ENCODE data around the gene CDKN2A. TPM values are rescaled to one million over a fixed set of nuclear protein-coding genes. Genes with fewer than 3 reads are reported as not detected.
A peak's percentile ranks its signal among the peaks of the same experiment; 100 is the strongest.
"Not testable (repeated sequence)": the region's sequence is repeated elsewhere in the genome, so short reads cannot be mapped to it uniquely, and the experiment has no call there.

The CDKN2A gene
- total RNA-seq, 1 experiment from 2014 or later = 321 TPM

GRCh38 chr9:21982861-21983560, 11.2 kb downstream of the CDKN2A start:
- no peak for DNase-seq (ENCODE audit: low read depth)

GRCh38 chr9:21982391-21982790, 11.8 kb downstream of the CDKN2A start:
- DNase-seq (ENCODE audit: low read depth) = no peak

- no peak for DNase-seq (ENCODE audit: low read depth)
Observed at GRCh38 chr9:21976334-21976875, 17.8 kb downstream of the CDKN2A start.

- peak; percentile 89 for DNase-seq (ENCODE audit: low read depth)
Observed at GRCh38 chr9:21974722-21975409, 19.3 kb downstream of the CDKN2A start.

GRCh38 chr9:21974343-21974721, 19.9 kb downstream of the CDKN2A start:
- DNase-seq (ENCODE audit: low read depth) = peak; percentile 44

- DNase-seq (ENCODE audit: low read depth) = no peak
Observed at GRCh38 chr9:21972361-21972760, 21.8 kb downstream of the CDKN2A start.

GRCh38 chr9:21970800-21971640, 23.2 kb downstream of the CDKN2A start:
- DNase-seq (ENCODE audit: low read depth) = no peak

GRCh38 chr9:21969951-21970799, 24.0 kb downstream of the CDKN2A start:
- DNase-seq (ENCODE audit: low read depth) = no peak

GRCh38 chr9:21969011-21969940, 24.9 kb downstream of the CDKN2A start:
- DNase-seq (ENCODE audit: low read depth) = no peak

GRCh38 chr9:21968331-21969010, 25.7 kb downstream of the CDKN2A start:
- DNase-seq (ENCODE audit: low read depth) = no peak

- no peak for DNase-seq (ENCODE audit: low read depth)
Observed at GRCh38 chr9:21967702-21968101, 26.5 kb downstream of the CDKN2A start.

GRCh38 chr9:21967169-21967568, 27.0 kb downstream of the CDKN2A start:
- no peak for DNase-seq (ENCODE audit: low read depth)

GRCh38 chr9:21966140-21966851, 27.9 kb downstream of the CDKN2A start:
- no peak for DNase-seq (ENCODE audit: low read depth)

GRCh38 chr9:21965401-21965951, 28.7 kb downstream of the CDKN2A start:
- DNase-seq (ENCODE audit: low read depth) = no peak

GRCh38 chr9:21964925-21965385, 29.2 kb downstream of the CDKN2A start:
- no peak for DNase-seq (ENCODE audit: low read depth)

GRCh38 chr9:21961569-21961968, 32.6 kb downstream of the CDKN2A start:
- no peak for DNase-seq (ENCODE audit: low read depth)

- not testable (repeated sequence) for DNase-seq (ENCODE audit: low read depth)
Observed at GRCh38 chr9:21959268-21959667, 34.9 kb downstream of the CDKN2A start.

- DNase-seq (ENCODE audit: low read depth) = no peak
Observed at GRCh38 chr9:21958833-21959232, 35.4 kb downstream of the CDKN2A start.

Data from LHCN-M2 (cell line).